Smooth muscle cell (in vitro differentiated cells): ENCODE results near the gene IL4. TPM values are rescaled to one million over a fixed set of nuclear protein-coding genes. Genes with fewer than 3 reads are reported as not detected.

ENCODE experiments used
- DNase-seq: peaks from one replicate; lab custom pipeline; 2025; ENCODE audit not compliant: unreplicated experiment; lab: John Stamatoyannopoulos, UW
- H2AFZ ChIP-seq: fragments of 200-600 bp; sonication (generic); 2 replicates; pipeline ENCODE4 v1.6.0; 2016; ENCODE audit warnings: antibody characterized with exemption, low read depth, mild to moderate bottlenecking
- H3F3A ChIP-seq: fragments of 200-600 bp; sonication (generic); 2 replicates; pipeline ENCODE4 v1.6.0; 2017; ENCODE audit warnings: antibody characterized with exemption, low read depth
- H3K27ac ChIP-seq: fragments of 200-600 bp; sonication (generic); 2 replicates; pipeline ENCODE4 v1.5.1; 2016; ENCODE audit warnings: low read depth, mild to moderate bottlenecking
- H3K27me3 ChIP-seq: fragments of 200-600 bp; sonication (generic); 2 replicates; pipeline ENCODE4 v1.6.1; 2016; ENCODE audit warnings: low read depth, mild to moderate bottlenecking
- H3K36me3 ChIP-seq: fragments of 200-600 bp; sonication (generic); 2 replicates; pipeline ENCODE4 v1.5.1; 2016; ENCODE audit warnings: low read depth
- H3K4me1 ChIP-seq: fragments of 200-600 bp; sonication (generic); 2 replicates; pipeline ENCODE4 v1.5.1; 2016; ENCODE audit warnings: low read depth
- H3K4me2 ChIP-seq: fragments of 200-600 bp; sonication (generic); 2 replicates; pipeline ENCODE4 v1.6.0; 2016; ENCODE audit warnings: mild to moderate bottlenecking
- H3K4me3 ChIP-seq: fragments of 200-600 bp; sonication (generic); 2 replicates; pipeline ENCODE4 v1.5.1; 2016; ENCODE audit warnings: mild to moderate bottlenecking
- H3K79me2 ChIP-seq: fragments of 200-600 bp; sonication (generic); 2 replicates; pipeline ENCODE4 v1.6.0; 2016; ENCODE audit warnings: low read depth, mild to moderate bottlenecking
- H3K9ac ChIP-seq: fragments of 200-600 bp; sonication (generic); 2 replicates; pipeline ENCODE4 v1.6.0; 2016; ENCODE audit warnings: low read depth
- H3K9me3 ChIP-seq: fragments of 200-600 bp; sonication (generic); replicated peaks from 2 replicates; pipeline ENCODE4 v1.5.1; 2016; ENCODE audit warnings: low read depth
- H4K20me1 ChIP-seq: fragments of 200-600 bp; sonication (generic); 2 replicates; pipeline ENCODE4 v1.6.0; 2016; ENCODE audit warnings: low read depth
- CTCF ChIP-seq: fragments of 200-600 bp; sonication (generic); IDR thresholded peaks from 2 replicates; pipeline ENCODE4 v1.5.1; 2017; ENCODE audit warnings: borderline replicate concordance, mild to moderate bottlenecking, antibody characterized with exemption; ENCODE audit not compliant: insufficient read depth, poor library complexity, severe bottlenecking
- WGBS: methylation state at CpG from one replicate; pipeline ENCODE4 v1.1.7; 2016; ENCODE audit warnings: low lambda C conversion rate; 5-methylcytosine and 5-hydroxymethylcytosine counted together
- polyA plus RNA-seq: library from polyadenylated mRNA; unstranded; fragments of >200 nt; fragmentation: Nextera tagmentation; extraction: Ambion mirVana; gene quantifications from 2 replicates; pipeline ENCODE4 v1.2.1, GENCODE V29; 2016
- total RNA-seq: library from RNA; depleted of rRNA; stranded (reverse); fragments of >200 nt; gene quantifications from 2 replicates; pipeline ENCODE4 v1.2.3, GENCODE V29; 2014

Gene IL4
- total and polyA plus RNA-seq, 2 experiments from 2014 or later = not detected

GRCh38 chr5:132659598-132660493, 13.9 kb upstream of the IL4 start:
- Histone ChIP-seq H3K9me3 (no peaks in the 10 kb centered on the region), H2AFZ (no peak overlapping the region), H3K9ac (no peak overlapping the region), H3K79me2 (no peaks in the 10 kb centered on the region), H3K27me3 (peaks cover 16% of the 10 kb centered on the region), H3K4me2 (no peak overlapping the region), H4K20me1 (no peaks in the 10 kb centered on the region), H3K4me3 (no peak overlapping the region), H3K4me1 (peaks cover 10% of the 10 kb centered on the region), H3F3A (no peaks in the 10 kb centered on the region), H3K36me3 (no peaks in the 10 kb centered on the region), H3K27ac (no peak overlapping the region)
- 92% methylated on average over 23 of the region's 23 CpGs for WGBS
- no peak for TF ChIP-seq CTCF
- DNase-seq = no peak

GRCh38 chr5:132661231-132662003, 12.4 kb upstream of the IL4 start:
- H4K20me1 ChIP-seq = no peaks in the 10 kb centered on the region
- DNase-seq = no peak
- WGBS = 79% methylated on average over 12 of the region's 12 CpGs
- H3K4me1 ChIP-seq = peaks cover 4% of the 10 kb centered on the region
- no peaks in the 10 kb centered on the region for H3K36me3 ChIP-seq
- H3F3A ChIP-seq = no peaks in the 10 kb centered on the region
- no peak overlapping the region for H3K4me3 ChIP-seq
- H3K79me2 ChIP-seq = no peaks in the 10 kb centered on the region
- TF ChIP-seq CTCF = no peak
- H3K9ac ChIP-seq = no peak overlapping the region
- H3K27ac ChIP-seq = no peak overlapping the region
- H3K4me2 ChIP-seq = no peak overlapping the region
- H2AFZ ChIP-seq = no peak overlapping the region
- no peaks in the 10 kb centered on the region for H3K9me3 ChIP-seq
- peaks cover under 1% of the 10 kb centered on the region for H3K27me3 ChIP-seq

- Histone ChIP-seq H3K4me3 (no peak overlapping the region), H3K27ac (no peak overlapping the region), H2AFZ (no peak overlapping the region), H3K9me3 (no peaks in the 10 kb centered on the region), H3K79me2 (no peaks in the 10 kb centered on the region), H3K9ac (no peak overlapping the region), H4K20me1 (no peaks in the 10 kb centered on the region), H3K36me3 (no peaks in the 10 kb centered on the region), H3K4me1 (peaks cover 4% of the 10 kb centered on the region), H3K4me2 (no peak overlapping the region), H3K27me3 (no peaks in the 10 kb centered on the region), H3F3A (no peaks in the 10 kb centered on the region)
- no peak for DNase-seq
- TF ChIP-seq CTCF = no peak
- WGBS = 97% methylated on average over 9 of the region's 9 CpGs
Observed at GRCh38 chr5:132662004-132662401, 11.8 kb upstream of the IL4 start.
